GM18508 (cell line): Measurements from ENCODE around the gene CCR7.

Experiments used
- ATAC-seq: cut with Tn5 transposase; IDR thresholded peaks from one replicate; pipeline ENCODE4 v1.9.1; 2021; ENCODE audit warnings: moderate number of reproducible peaks; ENCODE audit not compliant: insufficient read depth, unreplicated experiment

CCR7 gene

GRCh38 chr17:40563220-40564052 is 1.8 kb downstream of the CCR7 start:
- ATAC-seq: no peak

DNA sequence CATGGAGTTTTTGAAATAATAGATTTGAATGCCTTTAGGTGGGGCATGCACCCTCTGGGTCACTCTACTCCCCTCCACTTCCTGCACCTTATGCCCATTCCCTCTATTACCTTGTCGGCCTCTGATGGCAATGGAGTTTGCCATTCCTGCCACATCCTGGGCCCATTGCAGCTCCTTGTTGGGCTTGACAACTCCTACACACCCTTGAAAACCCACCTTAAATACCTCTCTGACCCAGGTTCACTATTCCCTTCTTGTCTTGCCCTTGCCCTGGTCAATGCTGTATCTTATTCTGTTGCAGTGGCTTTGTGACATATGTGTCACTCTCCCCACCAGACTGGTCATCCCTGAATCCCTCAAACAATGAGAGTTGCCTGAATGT is 2.4 kb downstream of the CCR7 start:
- ATAC-seq: no peak

GRCh38 chr17:40561871-40562611 is 3.2 kb downstream of the CCR7 start:
- ATAC-seq: no peak

- peak; percentile 13 for ATAC-seq
Observed at GRCh38 chr17:40561294-40561870, 3.9 kb downstream of the CCR7 start.

- peak; percentile 32 for ATAC-seq
Observed at GRCh38 chr17:40560592-40561293, 4.5 kb downstream of the CCR7 start.

GRCh38 chr17:40559954-40560591 is 5.2 kb downstream of the CCR7 start:
- no peak for ATAC-seq

DNA sequence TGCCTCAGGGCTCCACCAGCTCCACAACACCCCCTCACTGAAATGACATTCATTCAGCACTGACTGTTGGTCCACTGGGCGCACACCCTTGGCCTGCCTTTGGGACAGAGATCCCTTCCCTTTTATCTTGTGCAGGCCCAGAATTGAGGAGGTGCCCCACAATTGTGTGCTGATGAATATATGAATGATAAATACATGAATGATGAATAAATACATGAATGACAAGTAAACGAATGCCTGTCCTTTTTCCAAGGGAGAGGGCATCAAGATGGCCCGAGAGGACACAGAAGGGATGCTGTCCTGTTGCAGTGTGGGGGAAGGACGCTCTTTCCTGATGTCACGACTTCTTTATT is 5.7 kb downstream of the CCR7 start:
- ATAC-seq: no peak

DNA sequence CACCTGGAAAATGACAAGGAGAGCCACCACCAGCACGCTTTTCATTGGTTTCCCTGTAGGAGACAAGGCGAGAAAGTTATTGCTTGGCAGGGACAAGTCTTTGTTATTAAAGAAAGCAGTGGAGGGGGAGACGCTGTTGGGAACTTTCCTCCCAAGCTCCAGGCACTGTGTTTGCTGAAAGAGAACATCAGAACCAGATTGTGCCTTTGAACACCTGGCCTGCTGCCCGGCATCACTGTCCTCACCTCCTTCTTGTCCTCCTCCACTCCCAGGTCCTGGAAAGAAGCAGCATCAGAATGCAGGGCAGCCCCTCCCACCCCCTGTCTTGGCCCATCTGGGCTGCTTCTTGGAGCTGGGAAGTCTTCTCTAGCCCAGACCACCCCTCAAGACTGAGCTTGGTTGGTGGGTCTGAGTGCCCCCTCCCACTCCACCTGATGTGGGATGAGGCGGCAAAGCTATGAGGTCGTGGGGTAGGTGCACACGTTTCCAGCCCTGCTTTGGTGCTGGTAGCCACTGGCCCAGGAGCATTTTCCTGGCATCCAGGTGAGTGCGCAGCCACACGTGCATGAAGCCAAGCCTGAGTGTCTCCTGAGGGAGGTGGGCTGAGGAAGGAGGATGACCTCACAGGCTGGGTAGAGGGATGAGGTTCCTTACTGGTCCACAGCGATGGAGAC is 6.2 kb downstream of the CCR7 start:
- ATAC-seq: no peak

DNA sequence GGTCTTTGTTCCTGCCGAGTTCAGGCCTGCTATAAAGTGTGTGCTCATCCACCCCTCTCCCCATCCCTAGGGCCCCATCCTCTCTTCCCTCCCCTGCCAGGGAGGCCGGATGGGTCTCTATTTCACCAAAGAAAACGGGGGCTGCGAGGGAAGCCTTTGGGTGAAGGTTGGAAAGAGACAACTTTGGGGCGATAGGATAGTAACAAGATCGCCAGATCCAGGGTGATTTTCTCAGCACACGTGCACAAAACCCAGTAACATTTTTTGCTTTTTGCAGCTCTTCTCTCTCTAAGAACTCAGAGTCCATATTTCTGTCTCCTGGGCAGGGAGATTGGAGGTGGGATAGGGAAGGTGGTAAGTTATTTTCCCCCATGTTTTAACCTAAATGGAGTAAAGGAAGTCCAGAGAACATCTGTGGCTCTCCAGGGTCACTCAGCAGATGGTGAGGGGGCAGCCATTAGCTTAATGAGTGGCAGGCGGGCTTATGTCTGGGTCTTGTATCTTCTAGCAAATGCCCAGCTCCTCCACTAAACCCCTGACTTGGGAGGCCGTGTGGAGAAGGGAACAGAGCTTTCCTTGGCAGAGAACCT is 6.9 kb downstream of the CCR7 start:
- no peak for ATAC-seq

GRCh38 chr17:40557531-40558299 is 7.6 kb downstream of the CCR7 start:
- ATAC-seq: no peak

DNA sequence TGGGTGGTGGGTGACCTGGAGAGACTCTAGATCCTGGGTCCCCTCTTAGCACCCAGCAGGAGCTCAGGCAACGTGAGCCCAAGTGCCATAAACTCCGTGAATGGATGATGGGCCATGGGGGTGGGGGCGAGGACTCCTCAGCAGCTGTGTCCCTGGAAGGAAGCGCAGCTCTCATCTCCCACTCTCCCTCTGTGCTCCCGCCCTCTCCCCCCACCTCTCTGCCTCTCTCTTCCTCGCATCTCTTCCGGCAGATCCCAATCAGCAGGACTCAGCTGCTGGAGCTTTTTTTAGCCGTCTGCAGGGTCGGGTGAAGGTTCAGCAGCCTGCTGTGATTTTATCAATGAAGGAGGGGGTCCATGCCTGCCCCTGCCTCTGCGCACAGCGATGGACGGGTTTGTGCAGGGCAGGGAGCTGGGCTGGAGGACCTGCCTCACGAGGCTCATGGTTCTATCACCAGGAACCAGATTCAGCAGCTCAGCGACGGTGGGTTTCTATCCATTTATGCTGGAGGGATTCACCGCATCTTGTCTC is 8.3 kb downstream of the CCR7 start:
- no peak for ATAC-seq

DNA sequence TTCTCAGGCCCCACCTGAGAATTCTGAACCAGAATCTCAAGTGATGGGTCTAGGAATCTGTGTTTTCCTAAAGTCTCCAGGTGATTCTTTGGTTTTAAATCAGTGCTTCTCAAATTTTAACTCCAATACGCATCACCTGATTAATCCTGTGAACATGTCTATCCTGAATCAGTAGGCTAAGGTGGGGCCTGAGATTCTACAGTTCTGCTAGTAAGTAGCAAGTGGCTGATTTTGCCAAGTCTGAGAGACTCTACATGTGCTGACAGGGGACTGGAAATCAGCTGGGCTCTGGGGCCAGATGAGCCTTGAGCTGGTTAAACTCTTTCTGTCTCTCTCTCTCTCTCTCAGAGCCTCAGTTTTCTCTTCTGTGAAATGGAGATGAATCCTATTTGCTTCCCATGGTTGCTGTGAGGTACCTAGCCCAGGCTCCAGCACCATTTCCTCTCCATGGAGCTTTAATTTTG is 9.0 kb downstream of the CCR7 start:
- ATAC-seq: no peak

DNA sequence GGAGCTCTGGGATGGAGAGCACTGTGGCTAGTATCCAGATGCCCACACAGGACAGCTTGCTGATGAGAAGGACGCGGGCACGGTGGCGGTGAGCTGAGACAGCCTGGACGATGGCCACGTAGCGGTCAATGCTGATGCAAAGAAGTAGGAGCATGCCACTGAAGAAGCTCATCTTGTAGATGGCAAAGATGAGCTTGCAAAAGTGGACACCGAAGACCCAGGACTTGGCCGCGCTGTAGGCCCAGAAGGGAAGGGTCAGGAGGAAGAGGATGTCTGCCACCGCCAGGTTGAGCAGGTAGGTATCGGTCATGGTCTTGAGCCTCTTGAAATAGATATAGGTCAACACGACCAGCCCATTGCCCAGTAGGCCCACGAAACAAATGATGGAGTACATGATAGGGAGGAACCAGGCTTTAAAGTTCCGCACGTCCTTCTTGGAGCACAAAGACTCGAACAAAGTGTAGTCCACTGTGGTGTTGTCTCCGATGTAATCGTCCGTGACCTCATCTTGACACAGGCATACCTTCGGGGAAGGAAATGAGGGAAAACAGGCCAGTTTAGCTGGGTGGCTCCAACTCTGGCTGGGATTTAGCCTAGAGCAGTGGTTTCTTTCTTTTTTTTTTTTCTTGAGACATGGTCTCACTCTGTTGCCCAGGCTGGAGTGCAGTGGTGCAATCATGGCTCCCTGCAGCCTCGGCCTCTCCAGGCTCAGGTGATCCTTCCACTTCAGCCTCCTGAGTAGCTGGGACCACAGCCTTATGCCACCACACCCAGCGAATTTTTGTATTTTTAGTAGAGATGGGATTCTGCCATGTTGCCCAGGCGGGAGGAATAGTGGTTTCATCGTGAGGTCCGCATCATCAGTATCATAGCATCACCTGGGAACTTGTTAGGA is 9.7 kb downstream of the CCR7 start:
- no peak for ATAC-seq

DNA sequence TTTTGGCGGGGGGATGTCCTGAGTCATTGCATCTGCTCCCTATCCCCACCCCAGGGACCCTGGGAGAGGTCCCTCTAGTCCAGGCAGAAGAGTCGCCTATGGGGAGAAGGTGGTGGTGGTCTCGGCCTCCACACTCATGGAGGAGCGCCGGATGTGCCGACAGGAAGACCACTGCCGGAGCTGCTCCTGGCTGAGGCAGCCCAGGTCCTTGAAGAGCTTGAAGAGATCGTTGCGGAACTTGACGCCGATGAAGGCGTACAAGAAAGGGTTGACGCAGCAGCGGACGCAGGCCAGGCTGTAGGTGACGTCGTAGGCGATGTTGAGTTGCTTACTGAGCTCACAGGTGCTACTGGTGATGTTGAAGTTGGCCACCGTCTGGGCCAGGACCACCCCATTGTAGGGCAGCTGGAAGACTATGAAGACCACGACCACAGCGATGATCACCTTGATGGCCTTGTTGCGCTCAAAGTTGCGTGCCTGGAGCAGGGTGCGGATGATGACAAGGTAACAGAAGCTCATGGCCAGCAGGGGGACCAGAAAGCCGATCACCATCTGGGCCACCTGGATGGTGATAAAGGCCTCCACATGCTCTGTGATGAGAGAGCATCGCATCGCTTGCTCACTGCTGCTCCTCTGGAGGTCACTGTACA is 10.5 kb downstream of the CCR7 start:
- no peak for ATAC-seq

DNA sequence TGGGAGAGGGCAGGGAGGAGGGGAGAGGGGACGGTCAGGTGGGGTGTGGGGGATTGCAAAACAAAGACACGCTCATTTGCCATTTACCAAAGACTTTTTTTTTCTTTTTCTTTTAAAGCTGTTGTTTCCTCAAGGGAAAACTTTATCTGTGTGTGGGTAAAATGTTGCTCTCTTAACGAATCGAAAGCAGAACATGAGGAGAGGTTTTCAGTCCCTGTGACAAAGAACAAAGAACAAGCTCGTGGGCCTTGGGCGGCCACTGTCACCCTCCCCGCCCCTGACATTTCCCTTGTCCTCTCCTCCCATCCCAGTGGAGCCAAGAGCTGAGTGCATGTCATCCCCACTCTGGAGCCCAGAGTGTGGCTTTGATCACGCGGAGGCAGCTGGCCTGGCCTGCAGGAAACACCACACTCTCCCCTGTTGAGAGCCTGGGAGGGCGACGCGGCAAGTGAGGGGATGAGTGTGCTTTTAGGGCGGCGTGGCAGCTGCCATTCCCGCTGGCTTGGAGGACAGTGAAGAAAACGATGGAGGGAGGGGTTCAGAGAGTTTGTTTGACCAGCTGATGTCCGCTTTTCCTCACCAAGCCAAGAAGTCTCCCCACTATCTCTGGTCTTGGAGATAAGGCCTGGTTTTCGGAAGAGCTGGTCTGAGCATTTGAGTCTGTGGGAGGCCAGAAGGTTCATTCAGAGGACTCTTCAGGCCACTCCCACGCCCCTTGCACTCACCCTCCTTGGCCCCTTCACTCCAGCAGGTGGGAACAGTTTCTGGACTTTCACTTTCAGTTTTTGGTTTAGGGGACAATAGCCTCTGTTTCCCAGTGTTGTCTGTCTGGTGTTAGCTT is 11.4 kb downstream of the CCR7 start:
- ATAC-seq: no peak
